Measurements from ENCODE around the gene GALNT1.

GRCh38 chr18:35549564-35549963 lies 32.0 kb upstream of the GALNT1 start:
- TF ChIP-seq CTCF (IDR thresholded peaks at IDR 0.05) = no peak
- no peak for TF ChIP-seq EZH2 (IDR thresholded peaks at IDR 0.05; ENCODE audit: borderline replicate concordance, insufficient read depth, low read depth, low read length, poor library complexity, severe bottlenecking)
